Cardiac fibroblast (primary cell): ENCODE results near the gene C20orf204.

ENCODE experiments used
- DNase-seq, 2 donors: peaks; one replicate each; pipeline versions ENCODE4 v3.0.0 to v3.0.0-alpha.2; 2010; ENCODE audit warnings: low read depth in 2 of 2
- H3K4me3 ChIP-seq, 2 donors: replicated peaks in 1 of 2; 1 replicate in 1 of 2; 2 replicates in 1 of 2; pipeline ENCODE4 v1.5.1; 2011; ENCODE audit warnings: low read depth in 2 of 2, low read length in 2 of 2, mild to moderate bottlenecking in 2 of 2, moderate library complexity in 1 of 2
- TF ChIP-seq, protein P1 (sequence below): IDR thresholded peaks from one replicate; pipeline ENCODE4 v1.5.1; 2011; ENCODE audit warnings: low read depth, mild to moderate bottlenecking, low read length, inconsistent platforms

C20orf204 gene

DNA sequence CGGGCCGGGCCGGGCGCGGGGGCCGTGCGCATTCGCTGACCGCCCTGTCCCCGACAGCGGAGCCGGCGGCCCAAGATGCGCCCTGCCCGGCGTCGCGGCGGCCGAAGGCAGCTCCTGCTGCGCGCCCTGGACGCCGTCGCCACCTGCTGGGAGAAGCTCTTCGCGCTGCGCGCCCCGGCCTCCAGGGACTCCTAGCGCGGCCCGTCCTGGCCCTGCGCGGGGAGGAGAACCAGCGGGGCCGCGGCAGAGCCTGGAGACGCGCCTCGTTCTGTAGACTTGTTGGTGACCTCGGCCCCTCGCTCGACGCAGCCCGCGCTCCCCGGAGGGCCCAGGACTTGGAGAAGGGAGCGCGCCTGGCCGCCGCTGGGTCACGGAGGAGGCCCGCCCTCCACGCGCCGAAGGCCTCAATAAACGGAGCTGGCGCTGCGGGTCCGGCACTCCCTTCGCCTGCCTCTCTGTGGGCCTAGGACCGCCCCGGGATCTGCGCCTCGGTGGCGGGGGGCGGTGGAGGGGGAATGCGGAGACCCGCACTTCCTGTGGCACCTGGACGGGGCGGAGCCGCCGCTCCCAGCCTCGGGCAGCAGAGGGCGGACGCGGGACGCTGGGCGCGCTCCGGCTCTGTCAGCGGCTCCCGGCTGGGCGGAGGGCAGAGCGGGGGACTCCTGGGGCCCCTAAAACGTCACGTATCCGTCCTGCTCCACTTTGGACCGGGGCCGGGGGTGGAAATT lies 2.7 kb downstream of the C20orf204 start:
- peak overlapping the region; percentile 19 to 38 for H3K4me3 ChIP-seq
- TF ChIP-seq, protein P1, sequence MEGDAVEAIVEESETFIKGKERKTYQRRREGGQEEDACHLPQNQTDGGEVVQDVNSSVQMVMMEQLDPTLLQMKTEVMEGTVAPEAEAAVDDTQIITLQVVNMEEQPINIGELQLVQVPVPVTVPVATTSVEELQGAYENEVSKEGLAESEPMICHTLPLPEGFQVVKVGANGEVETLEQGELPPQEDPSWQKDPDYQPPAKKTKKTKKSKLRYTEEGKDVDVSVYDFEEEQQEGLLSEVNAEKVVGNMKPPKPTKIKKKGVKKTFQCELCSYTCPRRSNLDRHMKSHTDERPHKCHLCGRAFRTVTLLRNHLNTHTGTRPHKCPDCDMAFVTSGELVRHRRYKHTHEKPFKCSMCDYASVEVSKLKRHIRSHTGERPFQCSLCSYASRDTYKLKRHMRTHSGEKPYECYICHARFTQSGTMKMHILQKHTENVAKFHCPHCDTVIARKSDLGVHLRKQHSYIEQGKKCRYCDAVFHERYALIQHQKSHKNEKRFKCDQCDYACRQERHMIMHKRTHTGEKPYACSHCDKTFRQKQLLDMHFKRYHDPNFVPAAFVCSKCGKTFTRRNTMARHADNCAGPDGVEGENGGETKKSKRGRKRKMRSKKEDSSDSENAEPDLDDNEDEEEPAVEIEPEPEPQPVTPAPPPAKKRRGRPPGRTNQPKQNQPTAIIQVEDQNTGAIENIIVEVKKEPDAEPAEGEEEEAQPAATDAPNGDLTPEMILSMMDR = peak; percentile 51
- peak; percentile 65 to 76 for DNase-seq

DNA sequence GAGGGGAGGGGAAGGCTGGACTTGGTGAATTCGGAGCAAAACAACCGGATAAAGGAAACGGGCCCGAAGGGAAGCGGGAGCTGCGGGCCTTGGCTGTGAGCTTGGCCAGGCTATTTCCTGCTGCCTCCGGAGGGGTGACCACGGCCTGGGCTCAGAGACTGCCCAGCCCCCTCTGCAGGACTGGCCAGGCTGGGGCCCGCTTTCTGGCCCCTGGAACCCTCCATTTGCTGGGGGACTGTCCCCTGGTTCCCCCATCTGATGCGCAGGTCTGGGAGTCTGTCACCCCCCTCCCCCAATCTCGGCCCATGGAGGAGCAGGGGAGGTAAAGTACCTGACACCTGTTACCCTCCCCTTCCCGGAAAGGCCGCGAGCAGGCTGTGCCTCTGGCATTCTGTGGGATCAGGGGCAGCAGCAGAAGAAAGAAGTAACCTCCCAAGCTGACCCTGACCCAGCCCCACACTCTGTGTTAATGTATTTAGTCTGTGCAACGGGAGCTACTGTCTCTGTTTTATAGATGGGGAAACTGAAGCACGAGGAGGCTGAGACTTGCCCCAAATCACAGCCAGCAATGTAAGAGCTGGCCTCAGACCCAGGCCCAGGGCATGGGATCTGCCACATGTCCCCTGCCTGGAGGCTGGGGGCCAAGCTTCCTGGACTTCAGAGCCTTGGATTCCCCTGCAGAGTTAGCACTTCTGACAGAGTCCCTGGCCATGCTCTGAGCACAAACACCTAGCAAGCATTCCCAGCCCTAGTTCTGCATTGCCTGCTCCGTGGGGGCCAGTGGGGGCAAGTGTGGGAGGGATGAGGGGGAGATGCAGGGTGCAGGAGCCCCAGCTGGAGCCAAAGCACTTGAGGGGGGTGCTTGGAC lies 3.5 kb downstream of the C20orf204 start:
- peak overlapping the region; percentile 11 to 21 for H3K4me3 ChIP-seq
- no peak for DNase-seq
- TF ChIP-seq, protein P1 = no peak

DNA sequence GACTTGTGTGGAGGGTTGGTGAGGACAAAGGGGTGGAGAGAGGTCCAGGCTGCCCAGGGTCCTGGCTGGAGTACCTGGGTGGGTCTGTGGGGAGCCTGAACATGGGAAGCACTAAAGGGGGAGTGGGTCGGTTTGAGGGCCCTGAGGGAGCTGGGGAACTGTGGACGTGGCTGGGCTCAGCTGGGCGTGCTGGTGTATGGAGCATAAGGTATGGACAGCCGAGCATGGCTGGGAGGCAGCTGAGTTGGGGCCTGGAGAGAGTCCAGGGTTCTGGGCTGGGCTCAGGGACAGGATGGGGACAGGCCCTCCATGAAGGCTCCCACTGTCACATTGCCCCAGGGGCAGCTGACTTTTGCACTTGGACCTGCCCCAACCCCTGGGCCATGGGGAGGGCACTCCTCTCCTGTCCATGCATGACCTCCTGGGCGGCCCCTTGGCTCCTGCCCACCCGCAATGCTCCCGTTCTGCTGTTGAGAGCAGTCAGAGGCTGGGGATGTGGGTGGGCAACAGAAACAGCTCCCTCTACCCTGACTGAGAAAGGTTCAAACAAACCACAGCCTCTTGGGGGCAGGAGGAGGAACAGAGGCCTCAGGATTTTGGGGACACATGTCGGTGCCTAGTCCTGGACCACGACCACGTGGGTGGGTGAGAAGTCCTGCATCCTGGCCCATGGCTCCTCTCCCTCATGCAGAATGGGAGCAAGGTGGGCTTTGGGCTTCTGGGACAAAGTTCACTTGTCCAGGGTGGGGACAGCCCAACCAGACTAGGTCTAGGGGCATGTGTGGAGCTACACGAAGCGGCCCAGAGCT lies 4.5 kb downstream of the C20orf204 start:
- H3K4me3 ChIP-seq = no peak overlapping the region
- TF ChIP-seq, protein P1 = no peak
- DNase-seq = no peak

DNA sequence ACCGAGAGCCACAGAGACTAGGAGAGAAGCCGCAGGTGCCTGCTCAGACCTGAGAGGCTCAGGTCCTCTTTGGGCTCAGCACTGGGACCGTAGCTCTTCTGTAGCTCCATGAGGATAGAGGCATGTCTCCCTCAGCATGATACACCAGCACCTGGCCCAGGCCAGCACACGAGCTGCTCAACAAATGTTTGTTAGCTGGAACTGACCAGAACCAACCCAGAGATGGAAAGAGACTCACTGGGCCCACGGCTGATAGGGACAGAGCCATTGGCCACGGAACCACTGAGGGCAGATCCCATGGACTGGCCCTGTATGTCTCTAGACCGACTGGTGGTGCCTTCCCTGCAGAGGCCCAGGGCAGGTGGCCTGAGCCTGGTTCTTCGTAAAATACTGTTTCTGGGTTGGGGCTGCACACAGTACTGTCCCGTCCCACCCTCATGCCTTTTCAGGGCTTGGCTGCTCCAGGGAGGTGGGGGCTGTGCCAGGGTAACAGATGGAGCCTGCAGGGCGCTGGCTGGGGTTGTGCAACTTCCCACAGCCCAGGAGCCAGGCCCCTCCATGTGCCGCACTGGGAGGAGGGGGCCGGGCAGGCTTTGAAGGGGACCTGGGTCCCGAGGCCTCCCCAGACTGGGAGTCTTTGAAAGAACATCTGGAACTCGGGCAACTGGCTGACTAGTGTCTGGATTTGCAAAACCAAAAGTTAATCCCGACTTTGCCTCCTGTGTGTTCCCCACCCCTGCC lies 5.2 kb downstream of the C20orf204 start:
- TF ChIP-seq, protein P1 = no peak
- DNase-seq = no peak
- no peak overlapping the region for H3K4me3 ChIP-seq

DNA sequence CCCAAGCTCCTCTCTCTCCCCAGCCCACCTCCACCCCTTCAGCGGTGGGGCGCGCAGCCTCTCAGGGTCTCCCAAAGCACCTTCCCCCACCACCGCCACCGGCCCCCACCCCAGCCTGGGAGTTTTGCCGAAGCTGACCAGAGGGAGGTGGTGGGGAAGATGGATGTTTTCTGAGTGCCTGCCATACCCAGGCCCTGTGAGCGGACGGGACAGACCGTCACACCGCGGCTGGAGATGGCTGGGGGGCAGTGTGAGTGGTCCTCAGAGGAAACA lies 5.7 kb downstream of the C20orf204 start:
- TF ChIP-seq, protein P1 = no peak
- no peak for DNase-seq
- no peak overlapping the region for H3K4me3 ChIP-seq
